Right lung (tissue), 5 donors: Measurements from ENCODE around the gene IQSEC1. TPM values are rescaled to one million over a fixed set of nuclear protein-coding genes. Genes with fewer than 3 reads are reported as not detected.

Experiments
- DNase-seq, 2 donors: peaks; one replicate each; pipeline ENCODE4 v3.0.0-alpha.2; 2013
- polyA plus RNA-seq, 5 donors: library from polyadenylated mRNA; unstranded; fragments of 120-200 nt; gene quantifications; one replicate each; pipeline versions ENCODE4 v1.2.1 to v1.2.3, GENCODE V29; 2013; ENCODE audit warnings: inconsistent platforms in 1 of 5, low replicate concordance in 1 of 5; ENCODE audit not compliant: insufficient read length in 5 of 5, insufficient read depth in 1 of 5

Gene IQSEC1
- polyA plus RNA-seq, 5 donors = 21.7 to 31.2 (median 29.6) TPM

GRCh38 chr3:13016083-13016720 lies 57.0 kb downstream of the IQSEC1 start:
- DNase-seq = no peak

DNA sequence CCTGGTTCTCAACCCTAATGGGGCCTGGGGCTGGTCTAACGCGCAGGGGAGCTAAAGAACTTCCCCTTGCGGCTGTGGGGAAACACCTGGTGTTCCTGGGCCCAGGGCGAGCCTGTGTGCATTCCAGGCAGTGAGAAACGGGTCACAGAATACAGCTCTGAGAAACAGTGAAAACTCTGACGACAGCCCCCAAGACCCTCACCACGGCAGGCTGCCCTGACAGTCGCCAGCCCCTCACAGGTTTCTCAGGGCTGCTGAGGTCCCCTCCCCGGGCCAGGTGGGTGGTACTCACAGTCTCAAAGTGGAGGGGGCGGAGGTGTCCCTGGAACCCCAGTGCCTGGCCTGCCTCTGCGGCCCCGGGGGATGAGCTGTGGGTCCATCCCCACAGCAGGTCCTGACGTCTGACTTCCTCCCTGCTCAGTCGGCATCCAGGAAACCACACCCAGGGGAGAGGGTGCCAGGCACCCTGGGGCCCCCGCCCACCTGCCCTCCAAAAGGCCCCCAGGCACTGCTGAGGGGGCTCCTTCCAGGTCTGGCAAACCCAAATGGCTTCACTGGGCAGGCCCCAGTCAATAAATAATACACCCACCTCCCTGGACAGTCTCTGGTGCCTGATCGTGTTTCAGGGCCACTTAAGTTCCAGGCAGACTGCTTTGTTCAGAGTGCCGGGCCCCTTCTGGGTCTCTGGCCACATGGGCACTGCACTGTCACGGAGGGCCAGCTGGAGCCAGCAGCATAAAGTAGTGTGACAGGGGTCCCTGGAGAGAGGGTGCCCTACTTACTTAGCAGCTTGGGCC lies 57.7 kb downstream of the IQSEC1 start:
- no peak for DNase-seq

DNA sequence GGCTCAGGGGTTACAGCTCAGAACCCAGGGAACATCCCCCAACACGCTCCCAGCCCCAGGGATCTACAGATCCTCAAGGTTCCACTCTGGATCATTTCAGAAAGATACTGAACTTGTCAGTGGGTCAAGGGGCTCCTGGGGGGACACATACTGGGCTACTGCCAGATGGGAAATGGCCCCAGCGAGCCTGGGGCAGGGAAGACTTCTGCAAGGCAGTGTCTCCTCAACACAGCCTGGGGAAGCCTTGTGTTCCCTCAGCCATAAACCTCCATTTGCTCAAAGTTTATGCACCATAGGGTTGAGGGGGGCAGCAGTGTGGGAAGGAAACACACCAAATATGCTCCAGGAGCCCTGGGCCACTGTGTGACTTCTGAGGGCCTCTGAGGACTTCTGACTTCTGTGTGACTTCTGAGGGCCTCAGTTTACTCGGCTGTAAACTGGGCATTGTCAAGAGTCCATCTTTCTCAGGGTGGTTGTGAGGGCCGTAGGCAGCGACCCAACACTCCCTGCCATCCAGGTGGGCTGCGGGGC lies 58.4 kb downstream of the IQSEC1 start:
- no peak for DNase-seq

DNA sequence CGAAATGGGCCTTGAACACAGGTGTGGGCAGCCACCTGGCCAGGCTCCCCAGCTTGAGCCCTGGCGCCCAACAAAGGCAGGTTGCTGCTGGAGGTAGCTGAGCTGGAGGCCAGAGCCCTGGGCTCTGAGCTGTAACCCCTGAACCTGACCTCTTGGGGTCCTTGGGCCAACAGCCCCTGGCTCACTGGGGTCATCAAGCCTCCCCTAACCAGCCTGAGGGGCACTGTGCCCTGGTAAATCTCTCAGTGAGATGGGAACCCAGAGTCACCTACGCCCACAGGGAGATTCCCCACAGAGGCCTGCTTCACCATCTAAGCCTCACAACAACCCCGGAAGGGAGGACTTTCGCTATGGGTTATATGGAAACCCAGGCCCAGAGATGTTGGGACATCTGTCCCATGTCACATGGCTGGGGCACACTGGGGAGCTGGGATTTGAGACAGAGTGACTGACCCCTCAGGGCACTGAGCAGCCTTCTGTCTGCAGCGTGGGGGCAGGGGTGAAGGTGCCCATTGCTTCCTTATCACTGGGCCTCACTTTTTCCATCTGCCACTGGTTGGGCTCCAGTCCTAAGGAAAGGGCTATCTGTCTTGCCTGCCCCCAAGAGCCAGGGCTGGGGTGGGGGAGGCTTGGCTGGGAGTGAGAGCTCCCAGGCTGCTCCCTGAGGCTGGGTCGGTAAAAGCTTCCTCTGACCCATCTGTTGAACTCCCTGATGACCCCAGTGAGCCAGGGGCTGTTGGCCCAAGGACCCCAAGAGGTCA lies 59.1 kb downstream of the IQSEC1 start:
- no peak for DNase-seq

- no peak for DNase-seq
Observed at GRCh38 chr3:13013566-13013965, 59.7 kb downstream of the IQSEC1 start.

- no peak for DNase-seq
Observed at GRCh38 chr3:13013151-13013561, 60.1 kb downstream of the IQSEC1 start.

DNA sequence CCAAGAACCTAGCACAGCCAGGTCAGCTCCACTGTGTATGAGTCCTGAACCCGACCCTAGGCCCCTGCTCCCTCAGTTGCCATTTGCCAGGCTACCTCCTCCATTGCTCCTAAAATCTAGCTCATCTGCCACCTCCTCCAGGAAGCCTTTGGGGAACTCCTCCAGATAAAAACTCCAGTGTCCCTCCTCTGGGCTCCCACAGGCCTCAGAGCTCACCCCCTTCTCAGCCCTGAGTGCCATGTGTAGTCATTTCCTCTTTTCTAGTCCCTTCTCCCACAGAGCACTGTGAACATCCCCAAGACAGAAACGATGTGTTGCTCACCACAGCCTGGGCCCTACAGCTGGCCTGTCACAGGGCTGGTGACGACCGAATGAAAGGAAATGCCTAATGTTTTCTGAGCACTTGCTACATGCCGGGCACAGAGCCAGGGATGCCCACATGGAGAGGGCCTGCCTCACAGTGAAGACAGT lies 61.0 kb downstream of the IQSEC1 start:
- DNase-seq = no peak

- DNase-seq = no peak
Observed at GRCh38 chr3:13011573-13012220, 61.5 kb downstream of the IQSEC1 start.

- no peak for DNase-seq
Observed at GRCh38 chr3:13010780-13011572, 62.3 kb downstream of the IQSEC1 start.

DNA sequence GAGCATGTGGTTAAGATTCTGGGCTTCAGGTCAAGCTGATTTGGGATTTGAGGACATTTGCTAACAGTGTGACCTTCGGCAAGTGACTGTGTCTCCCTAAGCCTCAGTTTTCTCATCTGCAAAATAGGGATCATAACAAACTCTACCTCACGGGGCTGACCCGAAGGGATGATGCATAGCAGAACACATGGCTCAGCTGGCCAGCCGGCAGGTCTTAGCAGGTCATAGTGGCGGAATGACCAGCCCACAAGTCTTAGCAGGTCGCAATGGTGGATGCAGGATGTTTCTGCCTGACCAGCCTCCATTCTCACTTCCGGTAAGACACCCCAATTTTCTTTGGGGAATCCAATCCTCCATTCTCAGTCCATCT lies 63.3 kb downstream of the IQSEC1 start:
- no peak for DNase-seq

- DNase-seq = no peak
Observed at GRCh38 chr3:13009132-13009945, 63.9 kb downstream of the IQSEC1 start.

DNA sequence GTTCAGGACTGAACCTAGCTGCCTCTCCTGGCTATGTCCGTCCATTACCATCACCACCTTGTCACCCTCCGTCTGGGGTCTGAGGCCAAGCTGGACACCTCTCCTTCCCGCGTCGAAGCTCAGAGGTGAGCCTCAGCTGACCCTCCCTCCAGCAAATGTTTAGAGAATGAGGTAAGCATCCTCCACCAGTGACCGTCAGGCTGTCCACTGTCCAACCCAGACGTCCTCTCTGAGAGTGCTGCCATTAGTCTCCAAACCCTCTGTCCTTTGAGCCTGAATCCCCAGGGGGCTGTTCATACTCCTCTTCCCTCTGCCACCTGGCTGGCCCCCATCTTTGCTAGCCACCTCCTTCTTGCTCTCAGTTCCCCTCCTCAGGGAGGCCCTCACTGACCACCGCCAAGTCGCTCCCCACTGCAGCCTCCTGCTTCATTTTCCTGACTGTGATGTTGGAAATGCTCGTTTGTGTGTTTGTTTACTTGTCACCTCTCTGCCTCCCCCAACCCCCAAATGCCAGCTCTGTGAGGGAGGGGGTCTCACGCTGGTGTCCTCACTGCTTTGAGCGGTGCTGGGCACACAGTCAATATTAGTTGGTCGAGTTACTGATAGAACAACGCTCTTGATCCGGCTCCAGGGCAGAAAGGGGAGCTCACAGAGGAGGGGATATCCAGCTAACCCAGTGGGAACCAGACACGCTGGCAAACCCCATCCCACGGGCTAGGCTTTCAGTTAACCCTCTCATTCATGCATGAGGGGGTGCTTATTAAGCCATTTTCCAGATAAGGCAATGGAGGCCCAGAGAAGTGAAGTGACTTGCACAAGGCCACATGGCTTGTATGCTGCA lies 64.9 kb downstream of the IQSEC1 start:
- DNase-seq = no peak

DNA sequence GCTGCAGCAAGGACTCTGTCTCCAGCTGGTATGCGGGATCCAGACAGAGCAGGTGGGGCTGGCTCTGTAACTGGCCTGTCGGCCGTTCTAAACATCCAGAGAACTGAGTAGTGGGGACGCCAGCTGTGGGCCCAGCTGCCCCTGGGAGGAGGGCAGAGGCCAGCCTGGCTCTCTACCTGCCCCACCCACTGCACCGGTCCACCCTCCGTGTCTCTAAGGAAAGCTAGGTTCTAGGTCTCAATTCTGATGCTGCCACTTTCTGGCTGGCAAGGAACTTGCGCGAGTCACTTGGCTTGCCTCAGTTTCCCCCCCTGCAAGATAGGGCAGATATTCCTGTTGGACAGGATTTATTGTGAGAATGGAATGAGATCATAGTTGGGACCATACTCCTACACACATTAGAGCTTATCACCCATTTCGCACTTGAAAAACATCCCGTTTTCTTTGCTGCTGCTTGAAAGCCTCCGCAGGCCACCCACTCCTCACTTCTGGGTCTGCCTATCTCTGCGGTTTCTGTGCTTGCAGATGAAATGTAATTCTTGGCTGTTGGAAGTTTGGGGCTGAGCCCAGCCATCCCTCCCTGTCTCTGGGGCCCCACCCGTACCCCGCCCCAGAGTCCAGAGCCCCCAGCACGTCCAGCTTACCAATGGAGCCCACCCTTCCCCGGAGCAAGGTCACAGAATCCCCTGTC lies 65.8 kb downstream of the IQSEC1 start:
- no peak for DNase-seq

DNA sequence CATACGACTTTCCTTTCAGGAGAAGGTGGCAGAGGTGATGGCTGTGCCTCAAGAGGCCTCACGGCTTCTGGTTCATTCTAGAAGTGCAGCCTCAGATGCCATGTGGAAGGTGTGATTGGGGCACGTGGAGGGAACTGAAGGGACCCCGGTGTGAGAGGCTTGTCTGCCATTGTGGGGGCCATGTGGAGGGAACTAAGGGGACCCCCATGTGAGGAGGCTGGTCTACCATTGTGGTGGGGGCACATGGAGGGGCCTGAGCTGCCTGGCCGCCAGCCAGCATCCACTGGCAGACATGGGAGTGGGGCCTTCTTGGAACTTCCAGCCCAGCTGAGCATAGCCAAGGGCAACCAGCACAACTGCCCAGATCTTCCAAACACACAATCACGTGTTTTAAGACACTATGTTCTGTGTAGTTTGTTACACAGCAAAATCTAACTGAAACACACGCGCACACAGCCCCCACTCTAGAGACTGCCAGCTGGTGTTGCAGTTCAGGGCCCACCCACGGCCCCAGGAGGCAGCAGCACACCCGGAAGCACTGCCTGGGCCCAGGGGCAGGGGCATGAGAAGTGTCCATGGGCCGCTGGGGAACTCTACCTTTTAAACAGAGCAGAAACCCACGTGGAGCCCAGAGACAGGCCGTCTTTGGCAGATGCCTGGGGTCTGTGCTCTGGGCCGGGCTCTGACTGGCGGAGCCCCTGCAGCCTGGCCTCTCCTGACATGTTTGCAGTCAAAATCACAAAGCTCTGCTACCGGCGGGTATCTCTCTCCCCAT lies 66.8 kb downstream of the IQSEC1 start:
- DNase-seq = no peak

GRCh38 chr3:13005301-13005700 lies 67.9 kb downstream of the IQSEC1 start:
- DNase-seq = no peak

- no peak for DNase-seq
Observed at GRCh38 chr3:13004376-13004775, 68.9 kb downstream of the IQSEC1 start.

DNA sequence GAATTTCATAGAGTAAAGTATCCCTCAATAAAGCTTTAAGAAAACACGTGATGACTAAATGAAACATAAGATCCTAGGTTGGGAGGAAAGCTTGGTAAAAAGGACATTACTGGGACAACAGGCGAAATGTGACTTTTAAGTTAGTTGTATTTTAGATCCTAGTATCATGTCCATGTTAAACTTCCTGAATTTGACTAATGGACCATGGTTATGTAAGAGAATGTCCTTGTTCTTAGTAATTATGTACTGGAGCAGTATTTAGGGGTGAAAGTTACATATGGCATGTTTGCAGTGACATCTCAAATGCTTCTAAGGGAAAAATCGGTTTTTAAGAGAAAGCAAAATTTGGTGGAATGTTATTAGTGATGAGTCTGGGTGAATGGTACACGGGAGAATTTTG lies 69.6 kb downstream of the IQSEC1 start:
- no peak for DNase-seq
